AG09319 (cell line): ENCODE measurements around the gene CA6.

Source experiments
- DNase-seq: peaks from one replicate; pipeline ENCODE4 v3.0.0-alpha.2; 2010; ENCODE audit warnings: low read depth; ENCODE audit errors: extremely low read depth
- TF ChIP-seq, protein P1 (sequence below): IDR thresholded peaks from 2 replicates; pipeline ENCODE4 v1.5.1; 2011; ENCODE audit warnings: low read depth, mild to moderate bottlenecking, inconsistent platforms, low read length, moderate library complexity

CA6 gene

DNA sequence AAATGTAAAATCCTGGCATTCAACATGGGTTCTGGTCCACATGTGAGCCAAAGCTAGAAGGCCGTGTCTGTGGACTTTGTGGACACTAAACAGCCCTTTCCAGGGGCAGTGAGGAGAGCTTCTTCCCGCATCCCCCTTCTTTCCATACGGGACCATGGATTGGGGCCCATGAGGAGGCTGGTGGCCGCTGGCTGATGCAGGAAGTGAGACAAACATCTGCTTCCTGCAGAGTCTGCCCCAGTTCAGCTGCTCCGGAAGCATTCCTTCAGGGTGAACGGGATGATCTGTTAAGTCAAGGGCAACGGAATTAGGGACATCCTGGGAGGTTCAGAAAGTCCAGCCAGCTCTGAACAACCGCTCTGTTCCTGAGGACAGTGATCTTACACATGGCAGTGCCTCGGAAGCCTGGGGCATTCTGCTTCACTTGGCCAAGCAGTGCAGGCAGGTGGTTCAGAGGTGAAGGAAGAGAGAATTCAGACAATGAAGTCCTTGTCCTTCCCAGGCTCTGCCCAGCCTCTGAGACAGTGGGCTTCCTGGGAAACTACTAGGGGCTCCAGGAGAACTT, 1.5 kb downstream of the CA6 start:
- DNase-seq, result no peak
- TF ChIP-seq, protein P1, sequence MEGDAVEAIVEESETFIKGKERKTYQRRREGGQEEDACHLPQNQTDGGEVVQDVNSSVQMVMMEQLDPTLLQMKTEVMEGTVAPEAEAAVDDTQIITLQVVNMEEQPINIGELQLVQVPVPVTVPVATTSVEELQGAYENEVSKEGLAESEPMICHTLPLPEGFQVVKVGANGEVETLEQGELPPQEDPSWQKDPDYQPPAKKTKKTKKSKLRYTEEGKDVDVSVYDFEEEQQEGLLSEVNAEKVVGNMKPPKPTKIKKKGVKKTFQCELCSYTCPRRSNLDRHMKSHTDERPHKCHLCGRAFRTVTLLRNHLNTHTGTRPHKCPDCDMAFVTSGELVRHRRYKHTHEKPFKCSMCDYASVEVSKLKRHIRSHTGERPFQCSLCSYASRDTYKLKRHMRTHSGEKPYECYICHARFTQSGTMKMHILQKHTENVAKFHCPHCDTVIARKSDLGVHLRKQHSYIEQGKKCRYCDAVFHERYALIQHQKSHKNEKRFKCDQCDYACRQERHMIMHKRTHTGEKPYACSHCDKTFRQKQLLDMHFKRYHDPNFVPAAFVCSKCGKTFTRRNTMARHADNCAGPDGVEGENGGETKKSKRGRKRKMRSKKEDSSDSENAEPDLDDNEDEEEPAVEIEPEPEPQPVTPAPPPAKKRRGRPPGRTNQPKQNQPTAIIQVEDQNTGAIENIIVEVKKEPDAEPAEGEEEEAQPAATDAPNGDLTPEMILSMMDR, result no peak

- TF ChIP-seq, protein P1, result no peak
- no peak for DNase-seq
These were observed 4.6 kb downstream of the CA6 start for GRCh38 chr1:8950309-8950708.

DNA sequence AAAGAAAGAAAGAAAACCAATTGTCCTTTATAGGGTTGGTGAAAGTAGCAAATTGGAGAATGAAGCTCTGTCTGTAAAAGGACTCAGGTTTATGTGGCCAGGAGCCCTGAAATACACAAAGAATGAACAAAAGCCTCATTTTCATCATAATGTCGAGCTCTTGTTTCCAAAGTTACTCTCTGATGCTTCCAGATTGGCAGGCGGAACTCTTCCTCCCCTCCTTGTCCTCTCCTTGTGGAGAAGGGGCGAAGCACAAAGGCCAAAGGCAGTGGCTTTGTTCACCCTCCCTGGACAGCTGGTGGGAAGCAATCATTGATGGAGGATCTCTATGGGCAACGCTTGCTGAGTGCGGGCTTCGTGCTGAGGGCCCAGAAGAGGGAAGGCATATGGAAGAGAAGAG, 5.6 kb downstream of the CA6 start:
- TF ChIP-seq, protein P1, result no peak
- DNase-seq, result no peak

DNA sequence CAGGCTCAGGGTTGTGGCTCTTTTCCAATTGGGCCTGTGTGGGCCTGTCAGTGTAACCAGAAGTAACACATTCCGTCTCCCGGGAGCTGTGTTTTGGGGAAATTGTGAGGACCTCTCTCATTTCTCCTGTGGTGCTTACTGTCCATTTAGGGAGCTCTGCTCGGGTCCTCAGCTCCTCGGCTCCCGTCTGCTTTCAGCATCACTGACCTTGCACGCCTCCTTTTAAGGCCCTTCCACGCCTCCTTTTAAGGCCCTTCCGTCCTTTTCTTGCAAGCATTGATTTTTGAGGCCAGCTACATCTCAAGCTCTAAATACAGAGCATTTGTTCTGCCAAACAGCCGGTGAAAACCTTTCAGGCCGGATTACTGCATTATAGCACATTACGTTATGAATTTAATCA, 9.7 kb downstream of the CA6 start:
- TF ChIP-seq, protein P1, result no peak
- DNase-seq, result no peak

GRCh38 chr1:8956461-8957349, 11.0 kb downstream of the CA6 start:
- DNase-seq, result no peak
- TF ChIP-seq, protein P1, result no peak

DNA sequence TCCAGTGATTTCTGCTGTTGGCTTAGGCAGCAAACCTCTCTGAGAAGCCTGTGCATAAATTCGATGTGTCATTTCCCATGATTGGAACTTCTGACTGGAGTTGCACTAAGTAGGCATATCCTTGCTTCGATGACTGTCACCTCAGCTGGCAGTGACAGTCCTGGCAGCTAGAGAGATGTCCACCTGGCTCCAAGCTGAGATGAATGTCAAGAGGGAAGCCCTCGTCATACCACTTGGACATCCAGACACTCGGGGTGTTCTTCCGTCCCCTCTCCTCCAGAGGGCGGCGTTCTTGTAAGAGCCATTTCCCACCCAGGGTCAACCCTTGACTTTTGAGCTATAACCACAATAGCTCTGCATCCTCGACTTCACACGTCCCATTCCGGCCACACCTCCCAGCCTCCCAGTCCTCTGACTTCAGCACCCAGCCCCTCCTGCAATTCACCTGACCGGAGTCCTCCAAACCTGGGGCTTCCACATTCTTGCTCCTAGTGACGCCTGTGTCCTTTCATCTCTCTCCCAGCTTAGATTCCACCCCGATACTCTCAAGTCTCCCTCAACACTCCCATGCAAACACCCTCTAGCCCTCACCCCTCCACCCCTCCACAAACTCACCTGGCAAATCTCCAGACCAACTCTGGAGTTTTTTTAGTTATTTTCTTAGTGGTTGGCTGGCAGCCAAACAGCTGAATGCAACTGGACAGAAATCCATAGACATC, 17.3 kb downstream of the CA6 start:
- TF ChIP-seq, protein P1, result peak; percentile 40
- no peak for DNase-seq

DNA sequence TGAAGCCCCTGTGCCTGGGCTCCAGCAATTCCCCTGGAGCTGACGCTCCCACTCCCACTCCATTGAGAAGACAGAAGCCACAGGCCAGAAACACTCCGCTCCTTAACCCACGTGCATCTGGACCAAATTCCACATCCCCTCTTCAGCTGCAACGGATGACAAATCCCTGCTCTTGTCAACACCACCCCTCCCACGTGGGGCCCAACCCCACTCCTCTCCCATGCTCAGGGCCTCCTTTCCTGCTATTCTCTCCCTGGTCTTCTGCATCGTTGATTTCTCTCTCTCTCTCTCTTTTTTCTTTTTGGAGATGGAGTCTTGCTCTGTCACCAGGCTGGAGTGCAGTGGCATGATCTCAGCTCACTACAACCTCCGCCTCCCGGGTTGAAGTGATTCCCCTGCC, 18.3 kb downstream of the CA6 start:
- DNase-seq, result no peak
- TF ChIP-seq, protein P1, result no peak
